MM.1S (cell line): Measurements from ENCODE around the gene ANKRD36B.
"Not testable (repeated sequence)": the region's sequence is repeated elsewhere in the genome, so short reads cannot be mapped to it uniquely, and the experiment has no call there.

Experiments
- EZH2 ChIP-seq: fragments of 300-600 bp; sonication (generic); optimal IDR thresholded peaks from 2 replicates; pipeline ENCODE3; 2017; ENCODE audit warnings: low read depth, mild to moderate bottlenecking, antibody characterized with exemption, low read length, mixed read lengths
- EZH2phosphoT487 ChIP-seq: fragments of 300-600 bp; sonication (generic); IDR thresholded peaks from 2 replicates; pipeline ENCODE4 v1.6.1; 2018; ENCODE audit warnings: antibody characterized with exemption, low read length
- TF ChIP-seq, protein P1 (sequence below): fragments of 300-600 bp; sonication (generic); IDR thresholded peaks from 2 replicates; pipeline ENCODE4 v1.5.1; 2016; ENCODE audit warnings: antibody characterized with exemption, low read length, mixed read lengths

DNA sequence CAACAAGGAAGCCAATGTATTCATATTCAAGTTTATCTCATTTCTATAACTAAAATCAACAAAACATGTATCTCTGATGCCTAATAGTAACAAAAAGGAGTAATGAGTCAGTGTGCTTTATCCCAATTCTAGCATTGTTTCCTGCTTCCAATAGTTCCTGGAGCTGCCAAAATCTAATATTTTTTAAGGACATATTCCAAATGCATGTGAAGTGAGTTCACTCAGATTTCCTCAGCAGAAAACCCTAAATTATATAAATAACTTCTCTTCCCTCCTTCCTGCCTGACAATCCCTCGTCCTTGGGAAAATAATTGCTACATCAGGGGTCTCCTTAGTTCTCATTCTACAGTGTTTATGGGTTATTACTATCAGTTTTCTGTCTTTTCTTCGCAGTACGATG is 37.3 kb downstream of the ANKRD36B start:
- TF ChIP-seq, protein P1, sequence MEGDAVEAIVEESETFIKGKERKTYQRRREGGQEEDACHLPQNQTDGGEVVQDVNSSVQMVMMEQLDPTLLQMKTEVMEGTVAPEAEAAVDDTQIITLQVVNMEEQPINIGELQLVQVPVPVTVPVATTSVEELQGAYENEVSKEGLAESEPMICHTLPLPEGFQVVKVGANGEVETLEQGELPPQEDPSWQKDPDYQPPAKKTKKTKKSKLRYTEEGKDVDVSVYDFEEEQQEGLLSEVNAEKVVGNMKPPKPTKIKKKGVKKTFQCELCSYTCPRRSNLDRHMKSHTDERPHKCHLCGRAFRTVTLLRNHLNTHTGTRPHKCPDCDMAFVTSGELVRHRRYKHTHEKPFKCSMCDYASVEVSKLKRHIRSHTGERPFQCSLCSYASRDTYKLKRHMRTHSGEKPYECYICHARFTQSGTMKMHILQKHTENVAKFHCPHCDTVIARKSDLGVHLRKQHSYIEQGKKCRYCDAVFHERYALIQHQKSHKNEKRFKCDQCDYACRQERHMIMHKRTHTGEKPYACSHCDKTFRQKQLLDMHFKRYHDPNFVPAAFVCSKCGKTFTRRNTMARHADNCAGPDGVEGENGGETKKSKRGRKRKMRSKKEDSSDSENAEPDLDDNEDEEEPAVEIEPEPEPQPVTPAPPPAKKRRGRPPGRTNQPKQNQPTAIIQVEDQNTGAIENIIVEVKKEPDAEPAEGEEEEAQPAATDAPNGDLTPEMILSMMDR = not testable (repeated sequence)
- not testable (repeated sequence) for TF ChIP-seq EZH2, EZH2phosphoT487
